ENCODE data around the gene KIF21A.

The KIF21A gene

GRCh38 chr12:39386335-39386734, 56.6 kb downstream of the KIF21A start:
- TF ChIP-seq, protein P1, sequence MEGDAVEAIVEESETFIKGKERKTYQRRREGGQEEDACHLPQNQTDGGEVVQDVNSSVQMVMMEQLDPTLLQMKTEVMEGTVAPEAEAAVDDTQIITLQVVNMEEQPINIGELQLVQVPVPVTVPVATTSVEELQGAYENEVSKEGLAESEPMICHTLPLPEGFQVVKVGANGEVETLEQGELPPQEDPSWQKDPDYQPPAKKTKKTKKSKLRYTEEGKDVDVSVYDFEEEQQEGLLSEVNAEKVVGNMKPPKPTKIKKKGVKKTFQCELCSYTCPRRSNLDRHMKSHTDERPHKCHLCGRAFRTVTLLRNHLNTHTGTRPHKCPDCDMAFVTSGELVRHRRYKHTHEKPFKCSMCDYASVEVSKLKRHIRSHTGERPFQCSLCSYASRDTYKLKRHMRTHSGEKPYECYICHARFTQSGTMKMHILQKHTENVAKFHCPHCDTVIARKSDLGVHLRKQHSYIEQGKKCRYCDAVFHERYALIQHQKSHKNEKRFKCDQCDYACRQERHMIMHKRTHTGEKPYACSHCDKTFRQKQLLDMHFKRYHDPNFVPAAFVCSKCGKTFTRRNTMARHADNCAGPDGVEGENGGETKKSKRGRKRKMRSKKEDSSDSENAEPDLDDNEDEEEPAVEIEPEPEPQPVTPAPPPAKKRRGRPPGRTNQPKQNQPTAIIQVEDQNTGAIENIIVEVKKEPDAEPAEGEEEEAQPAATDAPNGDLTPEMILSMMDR (IDR thresholded peaks at IDR 0.05; ENCODE audit: control insufficient read depth, insufficient read depth, low read depth, low read length, missing control alignments), result no peak
- no peak for DNase-seq (ENCODE audit: low read depth)
- no peak overlapping the region for H3K4me3 ChIP-seq (ENCODE audit: control insufficient read depth, low read depth, low read length)

DNA sequence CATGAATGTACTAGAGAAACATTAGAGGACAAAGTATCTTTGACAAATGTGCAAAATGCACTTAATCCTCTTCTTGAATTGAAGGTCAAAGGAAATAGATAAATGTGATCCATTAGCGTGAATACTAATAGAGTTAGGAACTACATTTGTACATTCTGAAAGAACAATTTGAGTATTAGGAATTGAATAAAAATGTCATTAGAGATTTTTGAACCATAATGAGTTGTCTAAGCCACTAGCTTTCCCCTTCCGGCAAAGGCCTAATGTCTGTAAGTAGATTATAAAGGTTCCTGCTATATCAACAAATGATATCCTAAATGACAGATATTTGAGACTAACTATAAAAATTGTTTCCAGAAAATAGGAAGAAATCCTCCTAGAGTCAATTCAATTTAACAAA, 59.8 kb downstream of the KIF21A start:
- H3K4me3 ChIP-seq (ENCODE audit: control insufficient read depth, low read depth, low read length), result no peak overlapping the region
- TF ChIP-seq, protein P1 (IDR thresholded peaks at IDR 0.05; ENCODE audit: control insufficient read depth, insufficient read depth, low read depth, low read length, missing control alignments), result no peak
- DNase-seq (ENCODE audit: low read depth), result no peak

DNA sequence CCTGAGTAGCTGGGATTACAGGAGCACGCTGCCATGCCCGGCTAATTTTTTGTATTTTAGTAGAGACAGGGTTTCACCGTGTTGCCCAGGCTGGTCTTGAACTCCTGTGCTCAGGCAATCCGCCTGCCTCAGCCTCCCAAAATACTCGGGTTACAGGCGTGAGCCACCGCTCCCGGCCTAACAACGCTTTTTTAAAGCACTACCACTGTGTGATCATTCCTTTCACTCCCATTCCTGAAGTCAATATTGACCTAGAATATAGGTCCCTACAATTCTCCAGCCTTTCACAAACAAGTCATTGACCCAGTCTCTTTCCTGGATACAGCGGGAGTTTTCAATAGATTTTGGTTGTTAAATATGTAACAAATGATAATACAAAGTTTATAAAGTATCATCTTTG, 62.8 kb downstream of the KIF21A start:
- TF ChIP-seq, protein P1 (IDR thresholded peaks at IDR 0.05; ENCODE audit: control insufficient read depth, insufficient read depth, low read depth, low read length, missing control alignments), result no peak
- H3K4me3 ChIP-seq (ENCODE audit: control insufficient read depth, low read depth, low read length), result no peak overlapping the region
- DNase-seq (ENCODE audit: low read depth), result no peak

GRCh38 chr12:39378341-39378740, 64.6 kb downstream of the KIF21A start:
- H3K4me3 ChIP-seq (ENCODE audit: control insufficient read depth, low read depth, low read length), result no peak overlapping the region
- TF ChIP-seq, protein P1 (IDR thresholded peaks at IDR 0.05; ENCODE audit: control insufficient read depth, insufficient read depth, low read depth, low read length, missing control alignments), result no peak
- no peak for DNase-seq (ENCODE audit: low read depth)

DNA sequence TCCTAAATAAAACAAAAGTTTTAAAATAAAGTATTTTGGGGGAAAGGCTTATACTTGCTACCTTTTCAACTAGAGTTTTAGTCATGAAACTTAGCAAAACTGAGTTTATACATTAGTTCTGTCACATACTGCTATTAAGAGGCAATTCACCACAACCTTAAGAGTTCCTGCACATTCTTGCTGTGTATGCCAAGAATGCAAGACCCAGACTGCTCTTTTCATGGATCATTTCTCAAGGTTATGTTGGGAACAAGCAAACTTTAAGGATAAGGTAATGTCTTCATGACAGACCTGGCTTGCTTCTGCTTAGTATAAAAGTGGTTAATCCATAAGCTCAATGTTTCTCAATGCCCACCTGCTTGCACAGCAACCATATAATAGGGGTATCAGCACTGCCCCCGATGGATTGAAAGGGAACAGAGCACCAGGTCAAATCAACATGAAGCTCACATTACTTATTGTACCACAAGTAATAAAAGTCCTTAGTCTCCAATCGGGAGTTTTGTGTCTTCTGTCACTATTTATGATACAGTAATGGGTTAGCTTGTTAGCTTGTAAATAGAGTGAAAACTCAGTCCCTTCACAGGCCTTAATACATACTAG, 67.6 kb downstream of the KIF21A start:
- no peak overlapping the region for H3K4me3 ChIP-seq (ENCODE audit: control insufficient read depth, low read depth, low read length)
- no peak for DNase-seq (ENCODE audit: low read depth)
- TF ChIP-seq, protein P1 (IDR thresholded peaks at IDR 0.05; ENCODE audit: control insufficient read depth, insufficient read depth, low read depth, low read length, missing control alignments), result peak; percentile 12

GRCh38 chr12:39372929-39373328, 70.0 kb downstream of the KIF21A start:
- no peak for DNase-seq (ENCODE audit: low read depth)
- TF ChIP-seq, protein P1 (IDR thresholded peaks at IDR 0.05; ENCODE audit: control insufficient read depth, insufficient read depth, low read depth, low read length, missing control alignments), result no peak
- no peak overlapping the region for H3K4me3 ChIP-seq (ENCODE audit: control insufficient read depth, low read depth, low read length)

Data from AG09309 (cell line).